Effector memory CD4-positive, alpha-beta T cell (primary cell): ENCODE measurements around the gene NXN.
"Not testable (repeated sequence)": the region's sequence is repeated elsewhere in the genome, so short reads cannot be mapped to it uniquely, and the experiment has no call there.

Experiments used
- DNase-seq, 3 donors: peaks; one replicate each; pipeline ENCODE4 v3.0.0-alpha.2; 2020
- H3K27ac ChIP-seq: 2 replicates; pipeline ENCODE4 v1.7.0; 2013; ENCODE audit warnings: mild to moderate bottlenecking, low read length, moderate library complexity; ENCODE audit not compliant: insufficient read depth, poor library complexity, severe bottlenecking
- H3K27me3 ChIP-seq: replicated peaks from 2 replicates; pipeline ENCODE4 v1.7.0; 2013; ENCODE audit warnings: mild to moderate bottlenecking, low read length; ENCODE audit not compliant: insufficient read depth, control insufficient read depth, poor library complexity, severe bottlenecking
- H3K36me3 ChIP-seq: 2 replicates; pipeline ENCODE4 v1.7.0; 2013; ENCODE audit warnings: mild to moderate bottlenecking, low read length, moderate library complexity; ENCODE audit not compliant: control insufficient read depth, insufficient read depth
- H3K4me1 ChIP-seq: 2 replicates; pipeline ENCODE4 v1.7.0; 2013; ENCODE audit warnings: low read length, mild to moderate bottlenecking; ENCODE audit not compliant: control insufficient read depth, insufficient read depth, poor library complexity, severe bottlenecking
- H3K4me3 ChIP-seq: 2 replicates; pipeline ENCODE4 v1.7.0; 2013; ENCODE audit warnings: low read length, low read depth, mild to moderate bottlenecking; ENCODE audit not compliant: insufficient read depth, poor library complexity, severe bottlenecking
- H3K9me3 ChIP-seq: 2 replicates; pipeline ENCODE4 v1.7.0; 2013; ENCODE audit warnings: mild to moderate bottlenecking, low read length, moderate library complexity; ENCODE audit not compliant: control insufficient read depth

Gene NXN

DNA sequence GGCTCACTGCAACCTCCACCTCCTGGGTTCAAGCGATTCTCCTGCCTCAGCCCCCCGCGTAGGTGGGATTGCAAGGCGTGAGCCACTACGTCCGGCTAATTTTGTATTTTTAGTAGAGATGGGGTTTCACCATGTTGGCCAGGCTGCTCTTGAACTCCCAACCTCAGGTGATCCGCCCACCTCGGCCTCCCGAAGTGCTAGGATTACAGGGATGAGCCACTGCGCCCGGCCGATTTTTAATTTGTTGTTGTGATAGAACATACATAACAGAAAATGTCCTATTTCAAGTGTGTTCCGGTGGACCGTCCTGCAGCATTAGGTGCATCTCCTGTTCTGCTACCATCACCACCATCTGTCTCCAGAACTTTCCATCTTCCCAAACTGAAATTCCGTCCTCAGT, 55.3 kb downstream of the NXN start:
- not testable (repeated sequence) for H3K36me3 ChIP-seq, H3K4me1 ChIP-seq, DNase-seq

DNA sequence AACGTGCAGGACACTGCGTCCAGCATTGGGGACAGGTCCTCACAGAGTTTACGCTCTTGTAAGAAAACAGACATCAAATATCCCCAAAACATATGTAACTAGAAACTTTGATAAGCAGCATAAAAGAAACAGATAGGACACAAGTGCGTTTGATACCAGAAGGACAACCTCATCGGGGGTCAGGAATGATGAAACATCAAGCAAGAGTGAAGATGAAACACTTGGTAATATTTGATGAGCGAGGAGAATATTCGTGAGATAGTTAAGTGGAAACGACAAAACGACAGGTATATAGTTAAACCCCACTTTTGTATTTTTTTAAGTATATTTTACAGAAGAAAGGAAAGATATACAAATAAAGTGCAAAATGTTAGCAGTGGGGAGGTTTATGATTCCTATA, 55.9 kb downstream of the NXN start:
- Histone ChIP-seq H3K4me3 (no peak overlapping the region), H3K36me3 (no peaks in the 10 kb centered on the region), H3K27ac (no peak overlapping the region), H3K4me1 (no peaks in the 10 kb centered on the region), H3K9me3 (no peaks in the 10 kb centered on the region), H3K27me3 (no peaks in the 10 kb centered on the region)
- DNase-seq, result no peak

More for the DNA sequence above, 55.3 kb downstream of the NXN start:
- H3K27me3 ChIP-seq, H3K9me3 ChIP-seq, H3K4me3 ChIP-seq, H3K27ac ChIP-seq: not testable (repeated sequence)

DNA sequence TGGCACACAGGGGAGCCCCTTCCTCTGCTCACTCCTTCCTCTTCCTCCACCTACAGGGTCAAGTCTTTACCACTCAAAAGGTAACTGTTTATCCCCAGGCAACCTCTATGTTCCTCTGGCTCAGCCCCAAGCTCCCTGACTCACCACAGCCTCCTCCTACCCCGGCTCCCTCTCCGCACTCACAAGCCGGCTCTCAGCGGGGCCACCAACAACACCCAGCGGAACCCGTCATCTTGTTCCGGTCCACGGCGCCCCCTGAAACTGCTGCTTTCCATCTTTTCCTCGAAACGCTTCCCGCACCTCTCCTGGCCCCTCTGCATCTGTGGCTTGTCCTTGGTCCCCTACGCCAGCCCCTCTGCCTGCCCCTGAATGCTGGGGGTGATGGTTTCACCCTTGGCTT, 58.4 kb downstream of the NXN start:
- Histone ChIP-seq H3K4me1 (no peaks in the 10 kb centered on the region), H3K4me3 (no peak overlapping the region), H3K27ac (no peak overlapping the region), H3K36me3 (no peaks in the 10 kb centered on the region), H3K9me3 (no peaks in the 10 kb centered on the region), H3K27me3 (no peaks in the 10 kb centered on the region)
- DNase-seq, result no peak

DNA sequence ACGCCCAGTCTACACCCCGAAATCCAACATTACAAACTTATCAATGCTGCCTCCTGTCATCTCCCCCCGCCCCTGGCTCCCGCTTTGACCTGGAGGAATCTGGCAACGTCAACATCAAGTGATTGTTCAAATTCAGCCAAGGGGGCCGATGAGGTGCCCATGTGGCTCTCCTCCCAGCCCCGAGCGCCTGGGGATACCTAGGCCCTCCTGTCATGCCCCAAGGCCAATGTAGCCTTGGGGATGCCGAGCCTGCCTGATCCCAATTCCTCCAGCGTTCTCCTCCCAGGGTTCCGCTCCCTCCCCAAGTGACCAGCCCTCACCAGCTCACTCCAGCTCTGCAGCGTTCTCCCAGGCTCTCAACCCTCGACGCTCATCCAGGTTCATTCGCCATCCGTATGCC, 59.4 kb downstream of the NXN start:
- Histone ChIP-seq H3K4me1 (no peaks in the 10 kb centered on the region), H3K4me3 (no peak overlapping the region), H3K36me3 (no peaks in the 10 kb centered on the region), H3K27me3 (no peaks in the 10 kb centered on the region), H3K9me3 (no peaks in the 10 kb centered on the region), H3K27ac (no peak overlapping the region)
- no peak for DNase-seq

DNA sequence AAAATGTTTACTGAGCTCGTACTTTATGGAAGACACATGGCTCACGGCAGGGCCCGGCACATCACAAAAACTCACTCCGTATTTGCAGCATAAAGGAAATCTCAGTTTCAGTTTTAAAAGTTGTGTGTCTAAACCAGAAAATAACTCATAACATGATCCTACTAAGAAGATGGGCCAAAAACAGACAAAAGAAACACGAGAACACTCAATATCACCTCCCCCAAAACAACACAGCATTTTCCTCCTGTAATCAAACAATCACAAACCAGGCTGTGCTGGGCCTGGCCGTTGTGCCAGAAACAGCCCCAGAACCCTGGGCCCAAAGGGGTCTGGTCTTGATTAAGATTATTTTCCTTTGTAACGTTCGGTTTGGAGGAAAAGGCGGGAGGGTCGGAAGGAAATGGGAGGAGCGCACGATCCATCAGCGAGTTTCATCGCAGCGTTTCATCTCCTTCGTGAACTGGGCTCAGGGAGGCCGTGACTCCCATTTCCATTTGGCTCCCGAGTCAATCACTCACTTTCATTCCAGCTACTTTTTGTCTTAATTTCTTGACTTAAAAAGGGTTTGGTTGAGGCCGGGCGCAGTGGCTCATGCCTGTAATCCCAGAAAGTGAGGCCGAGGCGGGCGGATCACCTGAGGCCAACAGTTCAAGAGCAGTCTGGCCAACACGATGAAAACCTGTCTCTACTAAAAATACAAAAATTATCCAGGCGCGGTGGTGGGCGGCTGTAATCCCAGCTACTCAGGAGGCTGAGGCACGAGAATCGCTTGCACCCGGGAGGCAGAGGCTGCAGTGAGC, 61.4 kb downstream of the NXN start:
- Histone ChIP-seq H3K4me1 (no peaks in the 10 kb centered on the region), H3K4me3 (no peak overlapping the region), H3K9me3 (no peaks in the 10 kb centered on the region), H3K27me3 (no peaks in the 10 kb centered on the region), H3K36me3 (no peaks in the 10 kb centered on the region), H3K27ac (no peak overlapping the region)
- DNase-seq, result no peak

DNA sequence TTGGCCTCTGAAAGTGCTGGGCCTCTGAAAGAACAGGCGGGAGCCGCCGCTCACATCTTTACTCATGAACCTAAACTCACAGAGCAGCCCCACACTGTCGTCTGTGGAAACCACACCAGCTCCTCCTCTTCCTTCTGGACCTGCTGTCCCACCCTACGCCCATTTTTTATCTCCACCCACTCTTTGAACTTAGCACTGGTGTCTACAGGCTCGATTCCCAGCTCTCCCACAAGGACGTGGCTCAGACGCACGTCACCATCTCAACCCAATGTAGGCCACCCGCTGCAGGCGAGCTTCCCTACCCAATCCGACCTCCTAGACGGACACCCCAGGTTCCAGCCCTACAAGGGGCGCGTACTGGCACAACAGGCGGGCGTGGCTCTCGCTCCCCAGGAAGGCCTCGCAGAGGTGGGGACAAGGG, 62.2 kb downstream of the NXN start:
- H3K4me1 ChIP-seq, result no peaks in the 10 kb centered on the region
- no peak overlapping the region for H3K4me3 ChIP-seq
- no peak overlapping the region for H3K27ac ChIP-seq
- no peaks in the 10 kb centered on the region for H3K9me3 ChIP-seq
- no peaks in the 10 kb centered on the region for H3K27me3 ChIP-seq
- no peak for DNase-seq
- H3K36me3 ChIP-seq, result no peaks in the 10 kb centered on the region

DNA sequence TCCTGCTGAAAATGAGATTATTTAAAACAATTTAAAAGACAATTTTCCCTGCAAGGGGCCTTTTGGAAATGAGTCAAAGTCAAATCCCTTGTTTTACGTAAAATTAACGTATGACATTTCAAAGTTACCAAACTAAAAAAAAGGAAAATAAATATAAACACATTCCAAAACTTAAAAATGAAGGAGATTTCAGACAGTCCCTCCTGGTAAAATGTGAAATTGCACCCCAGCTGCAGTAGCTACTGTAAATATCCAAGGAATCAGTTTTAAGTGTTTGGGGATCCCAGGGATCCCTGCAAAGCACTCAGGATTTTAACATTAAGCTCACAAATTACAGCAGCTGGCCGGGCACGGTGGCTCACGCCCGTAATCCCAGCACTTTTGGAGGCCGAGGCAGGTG, 63.3 kb downstream of the NXN start:
- no peak for DNase-seq
- H3K4me3 ChIP-seq, result no peak overlapping the region
- H3K27me3 ChIP-seq, result no peaks in the 10 kb centered on the region
- no peaks in the 10 kb centered on the region for H3K4me1 ChIP-seq
- H3K36me3 ChIP-seq, result no peaks in the 10 kb centered on the region
- H3K9me3 ChIP-seq, result no peaks in the 10 kb centered on the region
- no peak overlapping the region for H3K27ac ChIP-seq

DNA sequence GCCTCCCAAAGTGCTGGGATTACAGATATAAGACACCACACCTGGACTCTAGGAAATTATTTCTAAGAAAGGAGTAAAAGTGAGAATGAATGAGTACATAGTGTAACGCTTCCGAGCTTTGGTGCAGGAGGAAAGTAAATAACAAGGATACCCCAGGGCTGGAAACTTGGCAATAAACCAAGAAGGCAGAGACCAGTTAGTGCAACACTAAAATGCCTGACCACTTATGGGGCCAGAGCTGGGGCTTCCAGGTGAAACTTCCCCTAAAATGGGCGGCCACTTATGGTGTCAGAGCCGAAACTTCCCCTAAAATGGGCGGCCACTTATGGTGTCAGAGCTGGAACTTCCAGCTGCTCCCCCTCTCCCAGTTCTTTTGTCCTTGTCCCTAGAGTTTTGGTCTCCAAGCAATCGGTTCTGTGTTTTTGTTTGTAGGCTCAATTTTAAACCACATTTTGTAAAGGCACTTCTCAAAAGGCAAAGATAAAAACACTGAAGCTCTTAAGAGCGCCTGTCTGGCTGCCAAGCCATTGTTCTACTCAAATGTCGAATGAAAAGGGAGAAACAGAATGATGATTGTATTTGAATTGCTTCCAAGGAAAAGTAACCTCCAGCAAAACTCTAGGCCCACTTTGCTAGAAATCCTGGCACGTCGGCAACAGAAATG, 63.9 kb downstream of the NXN start:
- H3K27ac ChIP-seq, result no peak overlapping the region
- no peaks in the 10 kb centered on the region for H3K4me1 ChIP-seq
- H3K4me3 ChIP-seq, result no peak overlapping the region
- no peaks in the 10 kb centered on the region for H3K36me3 ChIP-seq
- no peak for DNase-seq
- H3K27me3 ChIP-seq, result no peaks in the 10 kb centered on the region
- no peaks in the 10 kb centered on the region for H3K9me3 ChIP-seq

DNA sequence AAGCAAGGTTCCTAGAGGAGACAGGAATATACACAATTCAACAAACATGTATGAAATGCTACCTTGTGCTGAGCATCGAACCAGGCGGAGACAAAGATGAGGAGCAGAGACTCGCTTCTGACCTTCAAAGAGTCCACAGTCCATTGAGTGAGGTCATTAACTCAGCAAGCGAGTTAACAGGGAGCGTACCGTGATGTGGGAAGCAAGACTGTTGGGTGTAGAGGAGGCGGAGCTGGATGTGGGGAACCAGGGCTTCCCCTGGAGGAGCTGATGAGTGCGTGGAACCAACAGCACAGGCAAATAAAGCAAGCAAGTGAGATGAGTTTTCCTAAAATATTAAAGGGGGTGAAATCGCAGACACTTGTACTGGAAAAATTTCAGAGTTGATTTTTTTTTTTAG, 65.0 kb downstream of the NXN start:
- no peaks in the 10 kb centered on the region for H3K4me1 ChIP-seq
- no peak overlapping the region for H3K4me3 ChIP-seq
- no peak for DNase-seq
- no peaks in the 10 kb centered on the region for H3K36me3 ChIP-seq
- H3K27me3 ChIP-seq, result no peaks in the 10 kb centered on the region
- no peak overlapping the region for H3K27ac ChIP-seq
- no peaks in the 10 kb centered on the region for H3K9me3 ChIP-seq

DNA sequence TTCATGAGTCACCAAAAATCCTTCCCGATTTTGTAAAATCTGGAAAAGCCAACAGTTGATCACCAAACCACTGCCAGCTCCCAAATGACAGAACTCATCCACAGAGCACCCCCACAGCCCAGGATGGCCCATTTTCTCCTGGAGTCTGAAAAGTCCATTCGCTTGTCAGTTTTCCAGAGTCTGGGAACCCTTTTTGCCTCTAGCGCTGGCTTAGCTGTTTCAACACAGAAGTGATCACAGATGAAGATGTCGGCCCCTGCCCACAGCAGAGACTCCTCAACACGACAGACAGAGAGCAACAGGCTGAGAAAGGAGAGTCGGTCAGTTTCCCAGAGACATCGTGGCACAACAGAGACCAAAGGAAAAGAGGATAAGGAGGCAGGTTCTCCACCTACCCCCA, 66.4 kb downstream of the NXN start:
- Histone ChIP-seq H3K27ac (no peak overlapping the region), H3K36me3 (no peaks in the 10 kb centered on the region), H3K4me3 (no peak overlapping the region), H3K9me3 (no peaks in the 10 kb centered on the region), H3K27me3 (no peaks in the 10 kb centered on the region), H3K4me1 (no peaks in the 10 kb centered on the region)
- no peak for DNase-seq
